ENCODE results near the gene CACNA1A. TPM values are rescaled to one million over a fixed set of nuclear protein-coding genes. Genes with fewer than 3 reads are reported as not detected.

CACNA1A gene
- total RNA-seq, 1 donor from 2014 or later, result 0.42 TPM

GRCh38 chr19:13298565-13299481, 207.5 kb downstream of the CACNA1A start:
- Mint-ChIP-seq H3K9me3 (ENCODE audit: low read depth) (no peaks in the 10 kb centered on the region), H3K27me3 (ENCODE audit: low read depth) (peaks cover 28% of the 10 kb centered on the region), H3K27ac (ENCODE audit: unreplicated experiment) (no peak overlapping the region), H3K4me1 (ENCODE audit: low read depth) (peaks cover 7% of the 10 kb centered on the region), H3K4me3 (ENCODE audit: unreplicated experiment) (no peak overlapping the region), H3K36me3 (ENCODE audit: low read depth) (no peaks in the 10 kb centered on the region)
- DNase-seq (ENCODE audit: low spot score), result no peak
- TF ChIP-seq CTCF (IDR thresholded peaks at IDR 0.05), result no peak

DNA sequence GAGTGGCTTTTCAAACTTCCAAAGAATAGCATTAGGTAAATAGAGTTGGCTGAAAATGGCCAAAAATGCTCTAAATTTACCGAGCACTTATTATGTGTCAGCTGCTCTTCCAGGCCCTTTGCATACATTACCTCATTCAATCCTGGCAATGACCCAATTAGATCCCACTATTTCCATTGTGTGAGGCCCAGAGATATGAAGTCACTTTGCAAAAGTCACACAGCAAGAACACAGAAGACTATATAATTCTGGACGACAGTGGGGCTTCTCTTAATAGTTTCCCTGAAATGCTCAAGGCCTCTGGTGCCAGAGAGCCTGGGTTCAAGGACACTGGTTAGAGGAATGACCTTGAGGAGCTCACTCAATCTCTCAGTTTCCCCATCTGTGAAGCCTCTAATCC, 209.3 kb downstream of the CACNA1A start:
- Mint-ChIP-seq H3K36me3 (ENCODE audit: low read depth) (no peaks in the 10 kb centered on the region), H3K27me3 (ENCODE audit: low read depth) (peaks cover 22% of the 10 kb centered on the region), H3K27ac (ENCODE audit: unreplicated experiment) (no peak overlapping the region), H3K9me3 (ENCODE audit: low read depth) (no peaks in the 10 kb centered on the region), H3K4me1 (ENCODE audit: low read depth) (peaks cover 7% of the 10 kb centered on the region), H3K4me3 (ENCODE audit: unreplicated experiment) (no peak overlapping the region)
- no peak for DNase-seq (ENCODE audit: low spot score)
- TF ChIP-seq CTCF (IDR thresholded peaks at IDR 0.05), result no peak

GRCh38 chr19:13294812-13295567, 211.3 kb downstream of the CACNA1A start:
- H3K27me3 Mint-ChIP-seq (ENCODE audit: low read depth), result peaks cover 27% of the 10 kb centered on the region

DNA sequence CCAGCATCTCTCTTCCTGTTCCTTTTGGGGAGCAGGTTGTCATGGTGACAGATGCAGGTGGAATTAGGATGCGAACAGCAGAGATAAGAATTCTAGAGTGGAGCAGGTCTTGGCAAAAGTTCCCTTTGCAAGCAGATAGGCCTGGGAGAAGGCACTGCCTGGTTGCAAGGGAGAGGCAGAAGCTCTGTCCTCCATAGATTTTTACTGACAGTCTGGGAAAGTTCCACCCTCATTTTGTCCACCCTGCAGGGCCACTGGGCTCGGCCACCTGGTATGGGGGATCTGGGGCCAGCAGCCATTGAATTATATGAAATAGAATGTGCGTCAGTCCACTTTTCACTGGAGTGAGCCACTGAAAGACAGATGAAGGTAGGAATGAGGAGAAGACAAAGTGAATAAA, 214.4 kb downstream of the CACNA1A start:
- H3K4me3 Mint-ChIP-seq (ENCODE audit: unreplicated experiment), result no peak overlapping the region
- peaks cover 22% of the 10 kb centered on the region for H3K27me3 Mint-ChIP-seq (ENCODE audit: low read depth)
- no peak for TF ChIP-seq CTCF (IDR thresholded peaks at IDR 0.05)
- no peak for DNase-seq (ENCODE audit: low spot score)
- no peak overlapping the region for H3K27ac Mint-ChIP-seq (ENCODE audit: unreplicated experiment)
- H3K9me3 Mint-ChIP-seq (ENCODE audit: low read depth), result no peaks in the 10 kb centered on the region
- no peaks in the 10 kb centered on the region for H3K36me3 Mint-ChIP-seq (ENCODE audit: low read depth)
- H3K4me1 Mint-ChIP-seq (ENCODE audit: low read depth), result no peaks in the 10 kb centered on the region

More at GRCh38 chr19:13294812-13295567, 211.3 kb downstream of the CACNA1A start:
- no peak for DNase-seq (ENCODE audit: low spot score)
- no peaks in the 10 kb centered on the region for H3K9me3 Mint-ChIP-seq (ENCODE audit: low read depth)
- H3K27ac Mint-ChIP-seq (ENCODE audit: unreplicated experiment), result no peak overlapping the region
- no peak for TF ChIP-seq CTCF (IDR thresholded peaks at IDR 0.05)
- no peaks in the 10 kb centered on the region for H3K4me1 Mint-ChIP-seq (ENCODE audit: low read depth)
- H3K4me3 Mint-ChIP-seq (ENCODE audit: unreplicated experiment), result no peak overlapping the region
- H3K36me3 Mint-ChIP-seq (ENCODE audit: low read depth), result no peaks in the 10 kb centered on the region

- Mint-ChIP-seq H3K36me3 (ENCODE audit: low read depth) (no peaks in the 10 kb centered on the region), H3K27ac (ENCODE audit: unreplicated experiment) (no peak overlapping the region), H3K27me3 (ENCODE audit: low read depth) (peaks cover 25% of the 10 kb centered on the region), H3K9me3 (ENCODE audit: low read depth) (no peaks in the 10 kb centered on the region), H3K4me3 (ENCODE audit: unreplicated experiment) (no peak overlapping the region), H3K4me1 (ENCODE audit: low read depth) (no peaks in the 10 kb centered on the region)
- no peak for DNase-seq (ENCODE audit: low spot score)
- no peak for TF ChIP-seq CTCF (IDR thresholded peaks at IDR 0.05)
Observed at GRCh38 chr19:13290741-13291140, 215.5 kb downstream of the CACNA1A start.

Data from chondrocyte (in vitro differentiated cells).